Cardiac fibroblast (primary cell): ENCODE measurements around the gene ECSIT.
"Not testable (repeated sequence)": the region's sequence is repeated elsewhere in the genome, so short reads cannot be mapped to it uniquely, and the experiment has no call there.

Experiments
- DNase-seq, 2 donors: peaks; one replicate each; pipeline versions ENCODE4 v3.0.0 to v3.0.0-alpha.2; 2010; ENCODE audit warnings: low read depth in 2 of 2
- H3K4me3 ChIP-seq, 2 donors: replicated peaks in 1 of 2; 1 replicate in 1 of 2; 2 replicates in 1 of 2; pipeline ENCODE4 v1.5.1; 2011; ENCODE audit warnings: low read depth in 2 of 2, low read length in 2 of 2, mild to moderate bottlenecking in 2 of 2, moderate library complexity in 1 of 2
- TF ChIP-seq, protein P1 (sequence below): IDR thresholded peaks from one replicate; pipeline ENCODE4 v1.5.1; 2011; ENCODE audit warnings: low read depth, mild to moderate bottlenecking, low read length, inconsistent platforms

Gene ECSIT

DNA sequence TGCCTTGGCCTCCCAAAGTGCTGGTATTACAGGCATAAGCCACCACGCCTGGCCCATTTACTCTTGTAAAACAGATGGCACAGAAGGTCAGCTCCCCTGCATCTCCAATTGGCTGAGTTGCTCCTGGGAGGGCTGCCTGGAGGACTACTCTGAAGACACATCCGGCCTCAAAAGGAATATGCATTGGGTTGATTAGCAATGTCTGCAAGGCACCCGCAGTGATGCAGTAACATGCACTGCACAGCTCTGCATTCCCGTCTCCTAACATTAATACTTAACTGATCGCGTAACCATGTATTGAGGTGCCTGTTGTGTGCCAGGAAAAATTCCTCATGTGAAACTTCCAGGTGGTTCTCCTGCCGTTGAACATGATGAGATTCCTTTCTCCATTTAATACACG is 53.1 kb downstream of the ECSIT start:
- TF ChIP-seq, protein P1, sequence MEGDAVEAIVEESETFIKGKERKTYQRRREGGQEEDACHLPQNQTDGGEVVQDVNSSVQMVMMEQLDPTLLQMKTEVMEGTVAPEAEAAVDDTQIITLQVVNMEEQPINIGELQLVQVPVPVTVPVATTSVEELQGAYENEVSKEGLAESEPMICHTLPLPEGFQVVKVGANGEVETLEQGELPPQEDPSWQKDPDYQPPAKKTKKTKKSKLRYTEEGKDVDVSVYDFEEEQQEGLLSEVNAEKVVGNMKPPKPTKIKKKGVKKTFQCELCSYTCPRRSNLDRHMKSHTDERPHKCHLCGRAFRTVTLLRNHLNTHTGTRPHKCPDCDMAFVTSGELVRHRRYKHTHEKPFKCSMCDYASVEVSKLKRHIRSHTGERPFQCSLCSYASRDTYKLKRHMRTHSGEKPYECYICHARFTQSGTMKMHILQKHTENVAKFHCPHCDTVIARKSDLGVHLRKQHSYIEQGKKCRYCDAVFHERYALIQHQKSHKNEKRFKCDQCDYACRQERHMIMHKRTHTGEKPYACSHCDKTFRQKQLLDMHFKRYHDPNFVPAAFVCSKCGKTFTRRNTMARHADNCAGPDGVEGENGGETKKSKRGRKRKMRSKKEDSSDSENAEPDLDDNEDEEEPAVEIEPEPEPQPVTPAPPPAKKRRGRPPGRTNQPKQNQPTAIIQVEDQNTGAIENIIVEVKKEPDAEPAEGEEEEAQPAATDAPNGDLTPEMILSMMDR, result no peak
- no peak overlapping the region for H3K4me3 ChIP-seq
- DNase-seq, result no peak

- not testable (repeated sequence) for DNase-seq, H3K4me3 ChIP-seq
These were observed 53.6 kb downstream of the ECSIT start for GRCh38 chr19:11475343-11475742.

GRCh38 chr19:11473725-11474124 is 55.2 kb downstream of the ECSIT start:
- TF ChIP-seq, protein P1, result no peak
- DNase-seq, result no peak
- H3K4me3 ChIP-seq, result no peak overlapping the region

DNA sequence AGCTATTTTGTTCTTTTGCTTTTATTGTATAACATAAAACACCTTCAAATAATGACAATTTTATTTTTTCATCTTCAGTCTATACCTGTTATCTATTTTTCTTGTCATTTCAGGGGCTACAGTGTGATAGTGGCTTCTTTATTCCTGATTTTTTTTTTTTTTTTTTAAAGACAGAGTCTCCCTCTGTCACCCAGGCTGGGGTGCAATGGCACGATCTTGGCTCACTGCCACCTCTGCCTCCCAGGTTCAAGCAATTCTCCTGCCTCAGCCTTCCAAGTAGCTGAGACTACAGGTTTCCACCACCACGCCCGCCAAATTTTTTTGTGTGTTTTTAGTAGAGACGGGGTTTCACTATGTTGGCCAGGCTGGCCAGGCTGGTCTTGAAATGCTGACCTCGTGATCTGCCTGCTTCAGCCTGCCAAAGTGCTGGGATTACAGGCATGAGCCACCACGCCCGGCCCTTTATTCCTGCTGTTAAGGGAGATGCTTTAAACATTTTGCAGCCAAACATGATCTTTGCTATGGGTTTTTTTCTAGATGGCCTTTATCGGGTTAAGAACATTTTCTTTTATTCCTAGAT is 60.6 kb downstream of the ECSIT start:
- H3K4me3 ChIP-seq, DNase-seq: not testable (repeated sequence)

- TF ChIP-seq, protein P1, result no peak
- H3K4me3 ChIP-seq, result no peak overlapping the region
- no peak for DNase-seq
These were observed 63.3 kb downstream of the ECSIT start for GRCh38 chr19:11465600-11465999.

GRCh38 chr19:11464333-11465265 is 64.3 kb downstream of the ECSIT start:
- no peak for DNase-seq
- TF ChIP-seq, protein P1, result no peak
- no peak overlapping the region for H3K4me3 ChIP-seq

- H3K4me3 ChIP-seq, result no peak overlapping the region
- TF ChIP-seq, protein P1, result no peak
- no peak for DNase-seq
These were observed 65.5 kb downstream of the ECSIT start for GRCh38 chr19:11463391-11463790.
